GM23338 (cell line): Measurements from ENCODE around the gene LPIN1. TPM values are rescaled to one million over a fixed set of nuclear protein-coding genes. Genes with fewer than 3 reads are reported as not detected.

Experiments
- ATAC-seq: fragments of 200-7000 bp; cut with Tn5 transposase; 3 replicates; pipeline ENCODE4 v1.9.1; 2020
- DNase-seq: peaks from one replicate; pipeline ENCODE4 v3.0.0-alpha.2; 2015; ENCODE audit warnings: low spot score
- H2AFZ ChIP-seq: fragments of 200-600 bp; sonication (generic); 2 replicates; pipeline ENCODE4 v1.8.0; 2016; ENCODE audit warnings: antibody characterized with exemption, mild to moderate bottlenecking, moderate library complexity
- H3F3A ChIP-seq: fragments of 200-600 bp; sonication (generic); replicated peaks from 2 replicates; pipeline ENCODE4 v1.8.0; 2017; ENCODE audit warnings: antibody characterized with exemption, mixed run types, low read depth
- H3K27ac ChIP-seq: fragments of 200-600 bp; sonication (generic); 2 replicates; pipeline ENCODE4 v1.6.1; 2016; ENCODE audit warnings: low read depth
- H3K27me3 ChIP-seq: fragments of 200-600 bp; sonication (generic); 2 replicates; pipeline ENCODE4 v1.8.0; 2016; ENCODE audit warnings: mild to moderate bottlenecking, mixed run types, moderate library complexity; ENCODE audit not compliant: insufficient read depth
- H3K36me3 ChIP-seq: fragments of 200-600 bp; sonication (generic); 2 replicates; pipeline ENCODE4 v1.8.0; 2016; ENCODE audit warnings: mild to moderate bottlenecking; ENCODE audit not compliant: insufficient read depth
- H3K4me1 ChIP-seq: fragments of 200-600 bp; sonication (generic); 2 replicates; pipeline ENCODE4 v1.8.0; 2016; ENCODE audit warnings: mild to moderate bottlenecking, moderate library complexity; ENCODE audit not compliant: insufficient read depth
- H3K4me2 ChIP-seq: fragments of 200-600 bp; sonication (generic); 2 replicates; pipeline ENCODE4 v1.7.1; 2017; ENCODE audit warnings: mixed run types
- H3K4me3 ChIP-seq: fragments of 200-600 bp; sonication (generic); 2 replicates; pipeline ENCODE4 v1.6.1; 2016; ENCODE audit warnings: mixed run types
- H3K79me2 ChIP-seq: fragments of 200-600 bp; sonication (generic); replicated peaks from 2 replicates; pipeline ENCODE4 v1.8.0; 2017; ENCODE audit warnings: mild to moderate bottlenecking; ENCODE audit not compliant: insufficient read depth
- H3K9me2 ChIP-seq: fragments of 200-600 bp; sonication (generic); 2 replicates; pipeline ENCODE4 v1.8.0; 2017; ENCODE audit not compliant: insufficient read depth
- H4K20me1 ChIP-seq: fragments of 200-600 bp; sonication (generic); replicated peaks from 2 replicates; pipeline ENCODE4 v1.8.0; 2017; ENCODE audit warnings: mild to moderate bottlenecking; ENCODE audit not compliant: insufficient read depth
- H3K27ac Mint-ChIP-seq: 2 replicates; pipeline ENCODE4 v1.8.0; 2020; ENCODE audit warnings: inconsistent platforms, mild to moderate bottlenecking, moderate library complexity, mixed read lengths
- H3K27me3 Mint-ChIP-seq: 3 replicates; pipeline ENCODE4 v1.8.0; 2022; ENCODE audit warnings: low read depth, mild to moderate bottlenecking, moderate library complexity, mixed read lengths, inconsistent platforms; ENCODE audit not compliant: insufficient read depth, poor library complexity
- H3K36me3 Mint-ChIP-seq: 3 replicates; pipeline ENCODE4 v1.8.0; 2021; ENCODE audit warnings: low read depth, mild to moderate bottlenecking, inconsistent platforms, moderate library complexity, mixed read lengths
- H3K4me1 Mint-ChIP-seq: 3 replicates; pipeline ENCODE4 v1.8.0; 2020; ENCODE audit warnings: mild to moderate bottlenecking, inconsistent platforms, mixed read lengths
- H3K4me3 Mint-ChIP-seq: 3 replicates; pipeline ENCODE4 v1.8.0; 2021; ENCODE audit warnings: moderate library complexity, mild to moderate bottlenecking, inconsistent platforms, mixed read lengths
- H3K9me3 Mint-ChIP-seq: 3 replicates; pipeline ENCODE4 v1.8.0; 2020; ENCODE audit warnings: moderate library complexity, mild to moderate bottlenecking, inconsistent platforms, mixed read lengths
- CREB1 ChIP-seq: fragments of 250-450 bp; sonication (Bioruptor Pico); IDR thresholded peaks from 2 replicates; pipeline ENCODE4 v1.5.0; 2020; ENCODE audit warnings: low read depth, mild to moderate bottlenecking, moderate library complexity
- EZH2 ChIP-seq: fragments of 200-600 bp; sonication (generic); IDR thresholded peaks from one replicate; pipeline ENCODE4 v1.8.0; 2017; ENCODE audit warnings: antibody characterized with exemption, mild to moderate bottlenecking, low read depth; ENCODE audit not compliant: unreplicated experiment
- EZH2phosphoT487 ChIP-seq: fragments of 200-600 bp; sonication (generic); IDR thresholded peaks from one replicate; pipeline ENCODE4 v1.8.1; 2018; ENCODE audit warnings: antibody characterized with exemption; ENCODE audit not compliant: unreplicated experiment
- JUNB ChIP-seq: IDR thresholded peaks from one replicate; pipeline ENCODE4 v1.6.1; 2016; ENCODE audit warnings: antibody characterized with exemption; ENCODE audit not compliant: unreplicated experiment
- NANOG ChIP-seq: IDR thresholded peaks from 2 replicates; pipeline ENCODE4 v1.6.1; 2016; ENCODE audit warnings: antibody characterized with exemption, borderline replicate concordance
- POLR2AphosphoS5 ChIP-seq: IDR thresholded peaks from 2 replicates; pipeline ENCODE4 v1.6.1; 2016; ENCODE audit warnings: antibody characterized with exemption, low read depth
- STAT1 ChIP-seq: IDR thresholded peaks from one replicate; pipeline ENCODE4 v1.6.1; 2016; ENCODE audit warnings: antibody characterized with exemption; ENCODE audit not compliant: unreplicated experiment
- ZNF114 ChIP-seq: fragments of 250-450 bp; sonication (Bioruptor Pico); IDR thresholded peaks from 2 replicates; pipeline ENCODE4 v1.5.0; 2020; ENCODE audit warnings: mild to moderate bottlenecking, moderate library complexity
- ZNF331 ChIP-seq: fragments of 250-450 bp; sonication (Bioruptor Pico); IDR thresholded peaks from 2 replicates; pipeline ENCODE4 v1.5.0; 2020; ENCODE audit warnings: low read depth, mild to moderate bottlenecking, moderate library complexity
- polyA plus RNA-seq: library from polyadenylated mRNA; unstranded; fragments of >200 nt; fragmentation: Nextera tagmentation; extraction: Ambion mirVana; gene quantifications from 2 replicates; pipeline ENCODE4 v1.2.1, GENCODE V29; 2016
- total RNA-seq: library from RNA; depleted of rRNA; stranded (reverse); fragments of >200 nt; shearing (Covaris generic); gene quantifications from 2 replicates; pipeline ENCODE4 v1.2.3, GENCODE V29; 2014
- TF ChIP-seq, protein P1 (sequence below), 2 experiments: fragments of 200-600 bp in 1 of 2; sonication (generic) in 1 of 2; conservative IDR thresholded peaks; 2 replicates each; pipeline versions ENCODE4 v1.5.1 to v1.6.1; 2016 to 2017; ENCODE audit warnings: antibody characterized with exemption in 2 of 2, low read depth in 2 of 2, mild to moderate bottlenecking in 2 of 2, moderate library complexity in 1 of 2
- TF ChIP-seq, protein P2 (sequence below): IDR thresholded peaks from 2 replicates; pipeline ENCODE4 v1.6.1; 2016; ENCODE audit warnings: antibody characterized with exemption
- TF ChIP-seq, protein P3 (sequence below): IDR thresholded peaks from one replicate; pipeline ENCODE4 v1.6.1; 2018; ENCODE audit warnings: antibody characterized with exemption; ENCODE audit not compliant: unreplicated experiment

Gene LPIN1
- total and polyA plus RNA-seq, 2 experiments from 2014 or later: 4.4 to 9.5 TPM

DNA sequence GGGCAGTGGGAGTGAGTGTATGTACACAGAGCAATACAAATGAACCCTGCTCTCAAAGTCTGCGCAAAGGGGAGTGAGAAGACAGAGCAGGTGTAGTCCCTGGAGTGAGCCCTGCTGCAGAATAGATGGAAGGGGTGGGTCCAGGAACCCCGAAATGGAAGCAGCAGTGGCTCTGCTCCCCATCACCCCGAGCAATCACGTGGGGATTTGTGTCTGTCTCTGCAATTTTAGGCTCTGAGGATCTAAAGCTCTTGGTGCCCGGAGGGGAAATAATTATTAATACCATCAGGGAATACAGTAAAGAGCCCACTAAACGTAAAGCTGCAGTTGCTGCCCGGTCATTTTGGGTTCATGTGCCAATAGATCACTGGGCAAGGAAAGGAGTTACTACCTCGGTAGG is 118.3 kb downstream of the LPIN1 start:
- H3K4me2 ChIP-seq: no peak overlapping the region
- TF ChIP-seq CREB1 (CRISPR knock-in tag) (no peak), ZNF331 (CRISPR knock-in tag) (no peak), NANOG (no peak), EZH2phosphoT487 (no peak), JUNB (no peak), POLR2AphosphoS5 (no peak), STAT1 (no peak), EZH2 (no peak), ZNF114 (CRISPR knock-in tag) (no peak)
- TF ChIP-seq, protein P1, sequence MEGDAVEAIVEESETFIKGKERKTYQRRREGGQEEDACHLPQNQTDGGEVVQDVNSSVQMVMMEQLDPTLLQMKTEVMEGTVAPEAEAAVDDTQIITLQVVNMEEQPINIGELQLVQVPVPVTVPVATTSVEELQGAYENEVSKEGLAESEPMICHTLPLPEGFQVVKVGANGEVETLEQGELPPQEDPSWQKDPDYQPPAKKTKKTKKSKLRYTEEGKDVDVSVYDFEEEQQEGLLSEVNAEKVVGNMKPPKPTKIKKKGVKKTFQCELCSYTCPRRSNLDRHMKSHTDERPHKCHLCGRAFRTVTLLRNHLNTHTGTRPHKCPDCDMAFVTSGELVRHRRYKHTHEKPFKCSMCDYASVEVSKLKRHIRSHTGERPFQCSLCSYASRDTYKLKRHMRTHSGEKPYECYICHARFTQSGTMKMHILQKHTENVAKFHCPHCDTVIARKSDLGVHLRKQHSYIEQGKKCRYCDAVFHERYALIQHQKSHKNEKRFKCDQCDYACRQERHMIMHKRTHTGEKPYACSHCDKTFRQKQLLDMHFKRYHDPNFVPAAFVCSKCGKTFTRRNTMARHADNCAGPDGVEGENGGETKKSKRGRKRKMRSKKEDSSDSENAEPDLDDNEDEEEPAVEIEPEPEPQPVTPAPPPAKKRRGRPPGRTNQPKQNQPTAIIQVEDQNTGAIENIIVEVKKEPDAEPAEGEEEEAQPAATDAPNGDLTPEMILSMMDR (conservative IDR thresholded peaks at IDR 0.05; ENCODE audit: low read depth in 2 of 2): no peak
- TF ChIP-seq, protein P2, sequence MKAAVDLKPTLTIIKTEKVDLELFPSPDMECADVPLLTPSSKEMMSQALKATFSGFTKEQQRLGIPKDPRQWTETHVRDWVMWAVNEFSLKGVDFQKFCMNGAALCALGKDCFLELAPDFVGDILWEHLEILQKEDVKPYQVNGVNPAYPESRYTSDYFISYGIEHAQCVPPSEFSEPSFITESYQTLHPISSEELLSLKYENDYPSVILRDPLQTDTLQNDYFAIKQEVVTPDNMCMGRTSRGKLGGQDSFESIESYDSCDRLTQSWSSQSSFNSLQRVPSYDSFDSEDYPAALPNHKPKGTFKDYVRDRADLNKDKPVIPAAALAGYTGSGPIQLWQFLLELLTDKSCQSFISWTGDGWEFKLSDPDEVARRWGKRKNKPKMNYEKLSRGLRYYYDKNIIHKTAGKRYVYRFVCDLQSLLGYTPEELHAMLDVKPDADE: no peak
- TF ChIP-seq, protein P3, sequence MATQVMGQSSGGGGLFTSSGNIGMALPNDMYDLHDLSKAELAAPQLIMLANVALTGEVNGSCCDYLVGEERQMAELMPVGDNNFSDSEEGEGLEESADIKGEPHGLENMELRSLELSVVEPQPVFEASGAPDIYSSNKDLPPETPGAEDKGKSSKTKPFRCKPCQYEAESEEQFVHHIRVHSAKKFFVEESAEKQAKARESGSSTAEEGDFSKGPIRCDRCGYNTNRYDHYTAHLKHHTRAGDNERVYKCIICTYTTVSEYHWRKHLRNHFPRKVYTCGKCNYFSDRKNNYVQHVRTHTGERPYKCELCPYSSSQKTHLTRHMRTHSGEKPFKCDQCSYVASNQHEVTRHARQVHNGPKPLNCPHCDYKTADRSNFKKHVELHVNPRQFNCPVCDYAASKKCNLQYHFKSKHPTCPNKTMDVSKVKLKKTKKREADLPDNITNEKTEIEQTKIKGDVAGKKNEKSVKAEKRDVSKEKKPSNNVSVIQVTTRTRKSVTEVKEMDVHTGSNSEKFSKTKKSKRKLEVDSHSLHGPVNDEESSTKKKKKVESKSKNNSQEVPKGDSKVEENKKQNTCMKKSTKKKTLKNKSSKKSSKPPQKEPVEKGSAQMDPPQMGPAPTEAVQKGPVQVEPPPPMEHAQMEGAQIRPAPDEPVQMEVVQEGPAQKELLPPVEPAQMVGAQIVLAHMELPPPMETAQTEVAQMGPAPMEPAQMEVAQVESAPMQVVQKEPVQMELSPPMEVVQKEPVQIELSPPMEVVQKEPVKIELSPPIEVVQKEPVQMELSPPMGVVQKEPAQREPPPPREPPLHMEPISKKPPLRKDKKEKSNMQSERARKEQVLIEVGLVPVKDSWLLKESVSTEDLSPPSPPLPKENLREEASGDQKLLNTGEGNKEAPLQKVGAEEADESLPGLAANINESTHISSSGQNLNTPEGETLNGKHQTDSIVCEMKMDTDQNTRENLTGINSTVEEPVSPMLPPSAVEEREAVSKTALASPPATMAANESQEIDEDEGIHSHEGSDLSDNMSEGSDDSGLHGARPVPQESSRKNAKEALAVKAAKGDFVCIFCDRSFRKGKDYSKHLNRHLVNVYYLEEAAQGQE: no peak
- Mint-ChIP-seq H3K36me3 (peaks cover 13% of the 10 kb centered on the region; the same call in 2 of the 3 replicates), H3K9me3 (peaks cover 14% of the 10 kb centered on the region), H3K4me1 (peaks cover 18% of the 10 kb centered on the region), H3K27me3 (peaks cover 2% of the 10 kb centered on the region), H3K27ac (no peak overlapping the region), H3K4me3 (no peak overlapping the region)
- peaks cover 6% of the 10 kb centered on the region for H3K4me1 ChIP-seq
- H3K79me2 ChIP-seq: no peaks in the 10 kb centered on the region
- H3K9me2 ChIP-seq: no peaks in the 10 kb centered on the region
- H2AFZ ChIP-seq: no peak overlapping the region
- DNase-seq (no peak), ATAC-seq (no peak)
- H4K20me1 ChIP-seq: no peaks in the 10 kb centered on the region
- no peaks in the 10 kb centered on the region for H3F3A ChIP-seq
- H3K27ac ChIP-seq: no peak overlapping the region
- H3K36me3 ChIP-seq: no peaks in the 10 kb centered on the region
- no peak overlapping the region for H3K4me3 ChIP-seq
- H3K27me3 ChIP-seq: no peaks in the 10 kb centered on the region
